IMR-90 (cell line): ENCODE results near the gene DNAJC27. TPM values are rescaled to one million over a fixed set of nuclear protein-coding genes. Genes with fewer than 3 reads are reported as not detected.

ENCODE experiments used
- ATAC-seq: fragments of 200-7000 bp; cut with Tn5 transposase; 2 replicates; pipeline ENCODE4 v1.9.1; 2020; ENCODE audit warnings: low read depth, mild to moderate bottlenecking, moderate library complexity
- BruUV-seq: library from RNA; stranded (reverse); fragments of 400-500 nt; replicated peaks from 2 replicates; lab custom pipeline; 2021; lab: Mats Ljungman, UMichigan
- CTCF ChIA-PET: fragments of 300-600 bp; formaldehyde crosslinking; extraction: SDS; loops from one replicate; lab custom pipeline; 2021; ENCODE audit warnings: antibody characterized with exemption; lab: Yijun Ruan, JAX
- POLR2A ChIA-PET: fragments of 300-600 bp; sonication (Branson Sonifier 250); formaldehyde crosslinking; loops from one replicate; lab custom pipeline; 2022; ENCODE audit warnings: antibody characterized with exemption; ENCODE audit not compliant: unreplicated experiment; lab: Charles Lee
- DNase-seq: peaks from one replicate; pipeline ENCODE4 v3.0.0; 2013
- H2AFZ ChIP-seq: replicated peaks from 2 replicates; pipeline ENCODE3; 2013; ENCODE audit warnings: low read length, mild to moderate bottlenecking; ENCODE audit not compliant: poor library complexity
- H2AK5ac ChIP-seq: 2 replicates; pipeline ENCODE4 v1.6.1; 2013; ENCODE audit warnings: low read depth, low read length, inconsistent platforms
- H2AK9ac ChIP-seq: replicated peaks from 2 replicates; pipeline ENCODE3; 2013; ENCODE audit warnings: mild to moderate bottlenecking, low read depth, low read length, moderate library complexity; ENCODE audit not compliant: poor library complexity
- H2BK120ac ChIP-seq: 2 replicates; pipeline ENCODE4 v1.6.1; 2013; ENCODE audit warnings: low read depth, low read length, inconsistent platforms
- H2BK15ac ChIP-seq: 3 replicates; pipeline ENCODE4 v1.6.1; 2013; ENCODE audit warnings: low read depth, low read length, inconsistent platforms
- H2BK20ac ChIP-seq: 2 replicates; pipeline ENCODE4 v1.6.1; 2013; ENCODE audit warnings: low read depth, mild to moderate bottlenecking, inconsistent platforms, low read length, moderate library complexity
- H2BK5ac ChIP-seq: 2 replicates; pipeline ENCODE4 v1.6.1; 2013; ENCODE audit warnings: mild to moderate bottlenecking, low read depth, low read length, inconsistent platforms; ENCODE audit not compliant: poor library complexity, severe bottlenecking
- H3K14ac ChIP-seq: replicated peaks from 2 replicates; pipeline ENCODE4 v1.6.1; 2013; ENCODE audit warnings: low read depth, low read length, inconsistent platforms
- H3K18ac ChIP-seq: 2 replicates; pipeline ENCODE4 v1.6.1; 2013; ENCODE audit warnings: low read depth, low read length, control low read depth
- H3K23ac ChIP-seq: 2 replicates; pipeline ENCODE4 v1.6.1; 2013; ENCODE audit warnings: low read depth, low read length, inconsistent platforms
- H3K27ac ChIP-seq: 2 replicates; pipeline ENCODE4 v1.5.1; 2013; ENCODE audit warnings: mild to moderate bottlenecking, control low read depth, low read length; ENCODE audit not compliant: insufficient read depth
- H3K27me3 ChIP-seq: 2 replicates; pipeline ENCODE4 v1.6.1; 2013; ENCODE audit warnings: low read length; ENCODE audit not compliant: control insufficient read depth, insufficient read depth
- H3K36me3 ChIP-seq: 2 replicates; pipeline ENCODE4 v1.6.1; 2013; ENCODE audit warnings: low read length, mixed read lengths; ENCODE audit not compliant: control insufficient read depth, insufficient read depth
- H3K4ac ChIP-seq: 2 replicates; pipeline ENCODE4 v1.6.1; 2013; ENCODE audit warnings: low read depth, low read length, inconsistent platforms
- H3K4me1 ChIP-seq: 2 replicates; pipeline ENCODE4 v1.6.1; 2013; ENCODE audit warnings: low read length, mixed read lengths; ENCODE audit not compliant: control insufficient read depth, insufficient read depth
- H3K4me2 ChIP-seq: 2 replicates; pipeline ENCODE4 v1.6.1; 2013; ENCODE audit warnings: low read depth, mild to moderate bottlenecking, control low read depth, low read length, moderate library complexity
- H3K4me3 ChIP-seq: 2 replicates; pipeline ENCODE4 v1.5.1; 2013; ENCODE audit warnings: low read depth, mild to moderate bottlenecking, control low read depth, low read length, moderate library complexity; ENCODE audit not compliant: insufficient read depth
- H3K56ac ChIP-seq: 2 replicates; pipeline ENCODE4 v1.6.1; 2013; ENCODE audit warnings: low read length, inconsistent platforms; ENCODE audit not compliant: insufficient read depth; ENCODE audit errors: extremely low read depth
- H3K79me1 ChIP-seq, 2 experiments: 2 replicates each; pipeline ENCODE4 v1.6.1; 2013; ENCODE audit warnings: low read length in 2 of 2, inconsistent platforms in 1 of 2, low read depth in 1 of 2
- H3K9ac ChIP-seq: 2 replicates; pipeline ENCODE4 v1.6.1; 2013; ENCODE audit warnings: low read depth, low read length, control low read depth
- H3K9me1 ChIP-seq: 2 replicates; pipeline ENCODE4 v1.6.1; 2013; ENCODE audit warnings: low read length, inconsistent platforms; ENCODE audit not compliant: insufficient read depth
- H3K9me3 ChIP-seq: 2 replicates; pipeline ENCODE4 v1.6.1; 2013; ENCODE audit warnings: low read length; ENCODE audit not compliant: control insufficient read depth, insufficient read depth
- H4K20me1 ChIP-seq: 2 replicates; pipeline ENCODE4 v1.6.1; 2013; ENCODE audit warnings: low read length, inconsistent platforms; ENCODE audit not compliant: insufficient read depth
- H4K5ac ChIP-seq: 2 replicates; pipeline ENCODE4 v1.6.1; 2013; ENCODE audit warnings: mild to moderate bottlenecking, low read depth, low read length, control low read depth
- H4K8ac ChIP-seq, 2 experiments: 2 replicates each; pipeline ENCODE4 v1.6.1; 2013; ENCODE audit warnings: low read depth in 2 of 2, low read length in 2 of 2, control low read depth in 1 of 2, inconsistent platforms in 1 of 2
- H4K91ac ChIP-seq: 2 replicates; pipeline ENCODE4 v1.6.1; 2013; ENCODE audit warnings: low read depth, low read length, inconsistent platforms; ENCODE audit not compliant: insufficient read depth
- CEBPB ChIP-seq: IDR thresholded peaks from 2 replicates; pipeline ENCODE4 v1.6.1; 2012; ENCODE audit warnings: low read depth, low read length, improper control_type of control experiment
- CTCF ChIP-seq: conservative IDR thresholded peaks from 2 replicates; pipeline ENCODE4 v1.5.1; 2012; ENCODE audit warnings: mild to moderate bottlenecking, low read depth, low read length, improper control_type of control experiment
- MAZ ChIP-seq: IDR thresholded peaks from 2 replicates; pipeline ENCODE4 v1.6.1; 2012; ENCODE audit warnings: low read depth, mild to moderate bottlenecking, low read length, improper control_type of control experiment, moderate library complexity, borderline replicate concordance
- NFE2L2 ChIP-seq: fragments of 150-350 bp; IDR thresholded peaks from 2 replicates; pipeline ENCODE4 v1.6.1; 2016; ENCODE audit warnings: low read depth, mild to moderate bottlenecking, low read length
- POLR2A ChIP-seq: IDR thresholded peaks from 2 replicates; pipeline ENCODE4 v1.6.1; 2012; ENCODE audit warnings: mild to moderate bottlenecking, low read depth, low read length
- RCOR1 ChIP-seq: IDR thresholded peaks from 2 replicates; pipeline ENCODE4 v1.6.1; 2012; ENCODE audit warnings: mild to moderate bottlenecking, low read length, improper control_type of control experiment; ENCODE audit not compliant: insufficient replicate concordance
- RFX5 ChIP-seq: IDR thresholded peaks from 2 replicates; pipeline ENCODE4 v1.8.0; 2012; ENCODE audit warnings: low read depth, mild to moderate bottlenecking, low read length, moderate library complexity
- SMC3 ChIP-seq: fragments of 150-350 bp; IDR thresholded peaks from 2 replicates; pipeline ENCODE4 v1.6.1; 2016; ENCODE audit warnings: low read depth, mild to moderate bottlenecking, antibody characterized with exemption, low read length, moderate library complexity
- WGBS, 2 experiments: methylation state at CpG; one replicate each; pipeline versions ENCODE4 v1.1.5 to v1.1.7; 2013; ENCODE audit warnings: missing lambda C conversion rate in 2 of 2; ENCODE audit not compliant: insufficient read length in 1 of 2; ENCODE audit errors: extremely low coverage in 2 of 2; 5-methylcytosine and 5-hydroxymethylcytosine counted together
- dilution Hi-C: fragments of 300-500 bp; cut with HindIII; formaldehyde crosslinking; loops from one replicate; pipeline ENCODE4 v1.14.3; 2018; ENCODE audit warnings: low sequenced_read_pairs; ENCODE audit not compliant: unreplicated experiment
- in situ Hi-C: fragments of 300-500 bp; cut with MboI; formaldehyde crosslinking; loops from 3 replicates; pipeline ENCODE4 v1.14.3; 2019; ENCODE audit warnings: low sequenced_read_pairs, inconsistent platforms, mixed read lengths
- intact Hi-C: fragments of 100-400 bp; cut with micrococcal nuclease; formaldehyde crosslinking; loops from 2 replicates; pipeline ENCODE4 v1.10.0; 2022
- polyA plus RNA-seq, 3 experiments: library from polyadenylated mRNA; depleted of rRNA; stranded (reverse); fragments of >200 nt; gene quantifications; 2 replicates each; pipeline ENCODE4 v1.2.3, GENCODE V29; 2012; ENCODE audit warnings: low replicate concordance in 1 of 3
- total RNA-seq: library from RNA; depleted of rRNA; stranded (reverse); fragments of >200 nt; gene quantifications from 2 replicates; pipeline ENCODE4 v1.2.3, GENCODE V29; 2012

Gene DNAJC27
- total and polyA plus RNA-seq, 2 of the 4 experiments (the other 2 are of a cell fraction) = 1.6 to 2.0 TPM

- Histone ChIP-seq H3K9me1 (0 out of 2 replicates have a peak, but pooled peaks cover 3% of the 10 kb centered on the region), H4K5ac (no peak overlapping the region), H2BK20ac (no peak overlapping the region), H3K4me1 (no peaks in the 10 kb centered on the region), H3K27ac (no peak overlapping the region), H2AFZ (no peak overlapping the region), H2AK5ac (no peak overlapping the region), H3K4me3 (no peak overlapping the region), H3K9ac (no peak overlapping the region), H4K20me1 (no peaks in the 10 kb centered on the region), H3K14ac (no peak overlapping the region), H3K9me3 (no peaks in the 10 kb centered on the region), H4K91ac (no peak overlapping the region), H3K4me2 (no peak overlapping the region), H3K18ac (no peak overlapping the region), H4K8ac (no peak overlapping the region), H3K56ac (no peak overlapping the region), H3K27me3 (no peaks in the 10 kb centered on the region; the same call in 1 of the 2 replicates), H3K23ac (no peak overlapping the region), H3K4ac (no peak overlapping the region), H3K79me1 (no peaks in the 10 kb centered on the region), H3K36me3 (no peaks in the 10 kb centered on the region), H2AK9ac (no peak overlapping the region), H2BK5ac (no peak overlapping the region), H2BK120ac (no peak overlapping the region), H2BK15ac (no peak overlapping the region)
- CTCF ChIA-PET = interaction anchor here (1.0 kb wide), 1 partner anchor 89 kb away, joined by 3 read pairs; no protein-coding TSS in a partner anchor
- in situ Hi-C loops = no loop called here
- DNase-seq = no peak
- no TSS peak for BruUV-seq
- no CpG with 5 or more reads among the region's 11 CpGs for WGBS, 2 experiments
- intact Hi-C loops = no loop called here
- TF ChIP-seq SMC3 (no peak), POLR2A (no peak), CTCF (no peak), RCOR1 (no peak), MAZ (no peak), NFE2L2 (no peak), RFX5 (no peak), CEBPB (no peak)
- ATAC-seq = no peak
- dilution Hi-C loops = no loop called here
- POLR2A ChIA-PET = no interaction called here
Observed at GRCh38 chr2:25009954-25010353, 38.2 kb upstream of the DNAJC27 start.
